ENCODE results near the gene GTSE1. TPM values are rescaled to one million over a fixed set of nuclear protein-coding genes. Genes with fewer than 3 reads are reported as not detected.
"Not testable (repeated sequence)": the region's sequence is repeated elsewhere in the genome, so short reads cannot be mapped to it uniquely, and the experiment has no call there.

Gene GTSE1
- total and polyA plus RNA-seq, 4 donors = 1.0 to 2.3 (median 1.2) TPM

DNA sequence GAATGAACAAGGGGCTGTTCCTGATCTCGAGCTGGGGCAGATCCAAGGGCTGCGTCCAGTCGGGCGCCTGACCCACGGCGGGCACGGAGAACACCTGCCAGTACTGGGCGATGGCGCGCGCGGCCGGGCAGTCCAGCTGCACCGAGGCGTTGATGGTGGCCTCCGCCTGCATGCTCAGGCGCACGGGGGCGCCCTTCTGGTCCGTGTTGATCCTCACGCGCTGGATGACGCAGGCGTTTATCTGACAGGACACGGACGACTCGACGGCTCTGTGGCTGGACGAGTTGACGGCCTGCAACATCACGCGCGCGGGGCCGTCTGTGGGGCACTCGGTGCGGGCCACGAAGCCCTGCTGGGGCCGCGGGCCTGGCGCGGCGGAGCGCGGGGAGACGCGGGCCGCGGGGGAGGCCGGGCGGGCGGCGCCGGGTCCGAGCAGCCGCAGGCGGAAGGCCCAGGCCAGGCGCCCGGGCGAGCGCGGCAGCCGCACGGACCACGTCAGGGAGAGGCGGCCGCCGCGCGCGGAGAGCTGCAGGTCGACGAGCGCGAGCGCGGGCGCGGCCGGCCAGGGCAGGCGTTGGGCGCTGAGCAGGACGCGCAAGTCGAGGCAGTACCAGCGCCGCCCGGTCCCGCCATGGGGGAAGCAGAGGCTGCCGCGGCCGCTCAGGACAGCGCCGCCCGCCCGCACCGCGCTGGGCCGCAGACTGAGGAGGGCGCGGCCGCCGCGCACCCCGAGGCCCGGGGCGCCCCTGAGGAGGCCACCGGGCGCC, 34.0 kb upstream of the GTSE1 start:
- Histone ChIP-seq H3K4me3 (peak overlapping the region; percentile 38), H3K9me3 (ENCODE audit: control insufficient read depth in 4 of 4, insufficient read depth in 3 of 4, low read length in 3 of 4) (peaks cover 0 to 14% (median 0%) of the 10 kb centered on the region in 4 donors), H3K27ac (ENCODE audit: low read depth in 1 of 2, low read length in 1 of 2) (no peak overlapping the region), H3K9ac (ENCODE audit: insufficient read depth in 1 of 2, low read length in 2 of 2) (no peak overlapping the region), H3K4me1 (ENCODE audit: control insufficient read depth in 5 of 5, insufficient read depth in 5 of 5, low read length in 5 of 5) (peaks cover 0 to 8% (median 3%) of the 10 kb centered on the region in 5 donors), H3K27me3 (ENCODE audit: control insufficient read depth in 3 of 3, insufficient read depth in 3 of 3, low read length in 2 of 3) (peaks cover 0 to 31% (median 19%) of the 10 kb centered on the region in 3 donors), H3K36me3 (ENCODE audit: control insufficient read depth in 4 of 4, insufficient read depth in 4 of 4, low read length in 4 of 4) (no peaks in the 10 kb centered on the region)
- DNase-seq (peak; percentile 29 to 61 (median 44)), ATAC-seq (ENCODE audit: insufficient read depth, low FRiP score) (peak; percentile 62)
- WGBS, 2 donors = 9 to 10% methylated on average over 60 to 109 of the region's 109 CpGs
- TF ChIP-seq, protein P1, sequence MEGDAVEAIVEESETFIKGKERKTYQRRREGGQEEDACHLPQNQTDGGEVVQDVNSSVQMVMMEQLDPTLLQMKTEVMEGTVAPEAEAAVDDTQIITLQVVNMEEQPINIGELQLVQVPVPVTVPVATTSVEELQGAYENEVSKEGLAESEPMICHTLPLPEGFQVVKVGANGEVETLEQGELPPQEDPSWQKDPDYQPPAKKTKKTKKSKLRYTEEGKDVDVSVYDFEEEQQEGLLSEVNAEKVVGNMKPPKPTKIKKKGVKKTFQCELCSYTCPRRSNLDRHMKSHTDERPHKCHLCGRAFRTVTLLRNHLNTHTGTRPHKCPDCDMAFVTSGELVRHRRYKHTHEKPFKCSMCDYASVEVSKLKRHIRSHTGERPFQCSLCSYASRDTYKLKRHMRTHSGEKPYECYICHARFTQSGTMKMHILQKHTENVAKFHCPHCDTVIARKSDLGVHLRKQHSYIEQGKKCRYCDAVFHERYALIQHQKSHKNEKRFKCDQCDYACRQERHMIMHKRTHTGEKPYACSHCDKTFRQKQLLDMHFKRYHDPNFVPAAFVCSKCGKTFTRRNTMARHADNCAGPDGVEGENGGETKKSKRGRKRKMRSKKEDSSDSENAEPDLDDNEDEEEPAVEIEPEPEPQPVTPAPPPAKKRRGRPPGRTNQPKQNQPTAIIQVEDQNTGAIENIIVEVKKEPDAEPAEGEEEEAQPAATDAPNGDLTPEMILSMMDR (IDR thresholded peaks at IDR 0.05; ENCODE audit: control extremely low read depth, extremely low read depth) = peak; percentile 28

DNA sequence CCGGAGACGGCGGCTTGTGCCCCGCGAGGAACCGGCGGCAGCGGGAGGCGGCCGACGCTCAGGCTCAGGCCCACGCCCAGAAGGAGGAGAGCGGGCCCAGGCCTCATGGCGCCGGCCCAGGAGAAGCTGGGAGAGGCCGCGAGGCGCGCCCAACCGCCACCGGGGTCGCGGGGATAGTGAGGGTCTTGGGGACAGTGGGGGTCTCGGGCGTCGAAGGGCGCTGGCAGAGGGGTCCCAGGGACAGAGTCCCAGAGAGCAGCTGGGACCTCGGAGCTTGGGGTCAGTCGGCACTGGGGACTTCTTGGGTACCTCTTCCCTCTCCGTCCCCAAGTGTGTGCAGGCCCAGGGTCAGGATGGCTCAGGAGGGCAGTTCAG, 33.5 kb upstream of the GTSE1 start, which contains the start of gene PKDREJ:
PKDREJ (minus strand) TSS at position 128 of the 375 bp plus-strand sequence; CDS start at position 107, 21 bp downstream.
- peaks cover 0 to 8% (median 3%) of the 10 kb centered on the region in 5 donors for H3K4me1 ChIP-seq (ENCODE audit: control insufficient read depth in 5 of 5, insufficient read depth in 5 of 5, low read length in 5 of 5)
- ATAC-seq (ENCODE audit: insufficient read depth, low FRiP score) = no peak
- H3K9me3 ChIP-seq (ENCODE audit: control insufficient read depth in 4 of 4, insufficient read depth in 3 of 4, low read length in 3 of 4) = peaks cover 0 to 8% (median 0%) of the 10 kb centered on the region in 4 donors
- H3K36me3 ChIP-seq (ENCODE audit: control insufficient read depth in 4 of 4, insufficient read depth in 4 of 4, low read length in 4 of 4) = no peaks in the 10 kb centered on the region
- WGBS, 2 donors = 49 to 58% methylated on average over 23 to 30 of the region's 30 CpGs
- peaks cover 0 to 31% (median 19%) of the 10 kb centered on the region in 3 donors for H3K27me3 ChIP-seq (ENCODE audit: control insufficient read depth in 3 of 3, insufficient read depth in 3 of 3, low read length in 2 of 3)
- no peak within 1 kb of the TSS for H3K27ac ChIP-seq (ENCODE audit: low read depth in 1 of 2, low read length in 1 of 2)
- TF ChIP-seq, protein P1 (IDR thresholded peaks at IDR 0.05; ENCODE audit: control extremely low read depth, extremely low read depth) = no peak
- DNase-seq = no peak
- H3K4me3 ChIP-seq = peak within 1 kb of the TSS; percentile 38
- H3K9ac ChIP-seq (ENCODE audit: insufficient read depth in 1 of 2, low read length in 2 of 2) = no peak within 1 kb of the TSS

DNA sequence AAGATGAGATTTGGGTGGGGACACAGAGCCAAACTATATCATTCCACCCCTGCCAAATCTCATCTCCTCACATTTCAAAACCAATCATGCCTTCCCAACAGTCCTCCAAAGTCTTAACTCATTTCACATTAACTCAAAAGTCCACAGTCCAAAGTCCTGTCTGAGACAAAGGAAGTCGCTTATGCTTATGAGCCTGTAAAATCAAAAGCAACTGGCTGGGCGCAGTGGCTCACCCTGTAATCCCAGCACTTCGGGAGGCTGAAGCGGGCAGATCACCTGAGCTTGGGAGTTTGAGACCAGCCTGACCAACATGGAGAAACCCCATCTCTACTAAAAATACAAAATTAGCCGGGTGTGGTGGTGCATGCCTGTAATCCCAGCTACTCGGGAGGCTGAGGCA, 32.1 kb upstream of the GTSE1 start:
- not testable (repeated sequence) for H3K4me3 ChIP-seq; H3K9ac ChIP-seq (ENCODE audit: insufficient read depth in 1 of 2, low read length in 2 of 2); H3K36me3 ChIP-seq (ENCODE audit: control insufficient read depth in 4 of 4, insufficient read depth in 4 of 4, low read length in 4 of 4); DNase-seq; H3K27ac ChIP-seq (ENCODE audit: low read depth in 1 of 2, low read length in 1 of 2); ATAC-seq (ENCODE audit: insufficient read depth, low FRiP score); H3K9me3 ChIP-seq (ENCODE audit: control insufficient read depth in 4 of 4, insufficient read depth in 3 of 4, low read length in 3 of 4)
- H3K27me3 ChIP-seq (ENCODE audit: control insufficient read depth in 3 of 3, insufficient read depth in 3 of 3, low read length in 2 of 3) = peaks cover 0 to 31% (median 19%) of the 10 kb centered on the region in 3 donors
- peaks cover 0 to 20% (median 7%) of the 10 kb centered on the region in 5 donors for H3K4me1 ChIP-seq (ENCODE audit: control insufficient read depth in 5 of 5, insufficient read depth in 5 of 5, low read length in 5 of 5)
- WGBS, 2 donors = 93 to 98% methylated on average over 6 of the region's 6 CpGs

DNA sequence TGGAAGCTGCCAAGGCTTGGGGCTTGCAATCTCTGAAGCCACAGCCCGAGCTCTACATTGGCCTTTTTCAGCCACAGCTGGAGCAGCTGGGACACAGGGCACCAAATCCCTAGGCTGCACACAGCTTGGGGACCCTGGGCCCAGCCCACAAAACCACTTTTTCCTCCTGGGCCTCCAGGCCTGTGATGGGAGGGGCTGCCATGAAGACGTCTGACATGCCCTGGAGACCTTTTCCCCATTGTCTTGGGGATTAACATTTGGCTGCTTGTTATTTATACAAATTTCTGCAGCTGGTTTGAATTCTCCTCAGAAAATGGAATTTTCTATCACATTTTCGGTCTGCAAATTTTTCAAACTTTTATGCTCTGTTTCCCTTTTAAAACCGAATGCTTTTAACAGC, 31.0 kb upstream of the GTSE1 start:
- Histone ChIP-seq H3K4me1 (ENCODE audit: control insufficient read depth in 5 of 5, insufficient read depth in 5 of 5, low read length in 5 of 5) (peaks cover 0 to 21% (median 7%) of the 10 kb centered on the region in 5 donors), H3K27me3 (ENCODE audit: control insufficient read depth in 3 of 3, insufficient read depth in 3 of 3, low read length in 2 of 3) (peaks cover 0 to 26% (median 15%) of the 10 kb centered on the region in 3 donors)
- H3K27ac ChIP-seq (ENCODE audit: low read depth in 1 of 2, low read length in 1 of 2); H3K4me3 ChIP-seq; DNase-seq; H3K36me3 ChIP-seq (ENCODE audit: control insufficient read depth in 4 of 4, insufficient read depth in 4 of 4, low read length in 4 of 4); ATAC-seq (ENCODE audit: insufficient read depth, low FRiP score); H3K9ac ChIP-seq (ENCODE audit: insufficient read depth in 1 of 2, low read length in 2 of 2); H3K9me3 ChIP-seq (ENCODE audit: control insufficient read depth in 4 of 4, insufficient read depth in 3 of 4, low read length in 3 of 4): not testable (repeated sequence)
- WGBS, 2 donors = 91 to 93% methylated on average over 4 of the region's 4 CpGs
